Activated B cell treated with CpG ODN at 0.5 μM for 24 hours (primary cell): ENCODE measurements around the gene UQCC2. TPM values are rescaled to one million over a fixed set of nuclear protein-coding genes. Genes with fewer than 3 reads are reported as not detected.

Experiments
- ATAC-seq: fragments of 200-7000 bp; cut with Tn5 transposase; one replicate; pipeline ENCODE4 v1.10.0; 2021; ENCODE audit warnings: low read depth, mild to moderate bottlenecking, moderate library complexity
- CTCF ChIA-PET: fragments of 350-600 bp; sonication (Branson Sonifier 250); formaldehyde crosslinking; loops from one replicate; lab custom pipeline; 2021; ENCODE audit warnings: antibody characterized with exemption; lab: Charles Lee
- POLR2A ChIA-PET: fragments of 350-600 bp; sonication (Branson Sonifier 250); formaldehyde crosslinking; loops from one replicate; lab custom pipeline; 2021; ENCODE audit warnings: antibody characterized with exemption; lab: Charles Lee
- DNase-seq: peaks from one replicate; pipeline ENCODE4 v3.0.0; 2022
- H3K27ac Mint-ChIP-seq: one replicate; pipeline ENCODE4 v1.8.0; 2020; ENCODE audit warnings: mixed read lengths
- H3K27me3 Mint-ChIP-seq: one replicate; pipeline ENCODE4 v1.8.0; 2021; ENCODE audit warnings: mixed read lengths
- H3K36me3 Mint-ChIP-seq: one replicate; pipeline ENCODE4 v1.8.0; 2021; ENCODE audit warnings: low read depth, mixed read lengths
- H3K4me1 Mint-ChIP-seq: one replicate; pipeline ENCODE4 v1.8.0; 2021; ENCODE audit warnings: mixed read lengths
- H3K4me3 Mint-ChIP-seq: one replicate; pipeline ENCODE4 v1.8.0; 2020; ENCODE audit warnings: mild to moderate bottlenecking, mixed read lengths
- H3K9me3 Mint-ChIP-seq: one replicate; pipeline ENCODE4 v1.8.0; 2020; ENCODE audit warnings: mixed read lengths
- CTCF ChIP-seq: fragments of 200-600 bp; IDR thresholded peaks from one replicate; pipeline ENCODE4 v1.8.0; 2022; ENCODE audit warnings: antibody characterized with exemption, mild to moderate bottlenecking
- intact Hi-C: fragments of 100-400 bp; cut with micrococcal nuclease; formaldehyde crosslinking; loops from one replicate; pipeline ENCODE4 v1.15.1; 2024
- total RNA-seq: library from RNA; stranded (reverse); gene quantifications from 2 replicates; pipeline ENCODE4 v1.2.3, GENCODE V29; 2022

UQCC2 gene
- total RNA-seq, 1 donor from 2014 or later: 26.2 TPM

- Mint-ChIP-seq H3K36me3 (no peaks in the 10 kb centered on the region), H3K4me3 (no peak overlapping the region), H3K27me3 (peaks cover 11% of the 10 kb centered on the region), H3K4me1 (peaks cover 7% of the 10 kb centered on the region), H3K9me3 (no peaks in the 10 kb centered on the region), H3K27ac (no peak overlapping the region)
- intact Hi-C loops: no loop called here
- DNase-seq (no peak), ATAC-seq (no peak)
- CTCF ChIA-PET: no interaction called here
- TF ChIP-seq CTCF: no peak
- POLR2A ChIA-PET: no interaction called here
Measured at GRCh38 chr6:33751771-33752645, 40.5 kb upstream of the UQCC2 start.

GRCh38 chr6:33750244-33750991 lies 38.9 kb upstream of the UQCC2 start:
- H3K4me3 Mint-ChIP-seq: no peak overlapping the region
- ATAC-seq: no peak
- H3K4me1 Mint-ChIP-seq: peaks cover 7% of the 10 kb centered on the region
- peaks cover 9% of the 10 kb centered on the region for H3K27me3 Mint-ChIP-seq
- ChIA-PET POLR2A (interaction anchor here (1.2 kb wide), 1 partner anchor 39 kb away, joined by 4 read pairs; the partner anchor contains the start of gene UQCC2), CTCF (interaction anchor here (1.3 kb wide), 1 partner anchor 21 kb away, joined by 3 read pairs; no protein-coding TSS in a partner anchor)
- TF ChIP-seq CTCF: no peak
- H3K36me3 Mint-ChIP-seq: no peaks in the 10 kb centered on the region
- H3K9me3 Mint-ChIP-seq: no peaks in the 10 kb centered on the region
- H3K27ac Mint-ChIP-seq: no peak overlapping the region
- intact Hi-C loops: no loop called here
- no peak for DNase-seq

GRCh38 chr6:33749401-33749800 lies 37.9 kb upstream of the UQCC2 start:
- ChIA-PET CTCF (no interaction called here), POLR2A (interaction anchor here (1.2 kb wide), 1 partner anchor 38 kb away, joined by 4 read pairs; the partner anchor contains the start of gene UQCC2)
- no peak for TF ChIP-seq CTCF
- ATAC-seq: no peak
- intact Hi-C loops: no loop called here
- no peak overlapping the region for H3K4me3 Mint-ChIP-seq
- no peak for DNase-seq
- H3K27ac Mint-ChIP-seq: no peak overlapping the region
- no peaks in the 10 kb centered on the region for H3K9me3 Mint-ChIP-seq
- H3K27me3 Mint-ChIP-seq: peaks cover 10% of the 10 kb centered on the region
- no peaks in the 10 kb centered on the region for H3K4me1 Mint-ChIP-seq
- H3K36me3 Mint-ChIP-seq: no peaks in the 10 kb centered on the region

DNA sequence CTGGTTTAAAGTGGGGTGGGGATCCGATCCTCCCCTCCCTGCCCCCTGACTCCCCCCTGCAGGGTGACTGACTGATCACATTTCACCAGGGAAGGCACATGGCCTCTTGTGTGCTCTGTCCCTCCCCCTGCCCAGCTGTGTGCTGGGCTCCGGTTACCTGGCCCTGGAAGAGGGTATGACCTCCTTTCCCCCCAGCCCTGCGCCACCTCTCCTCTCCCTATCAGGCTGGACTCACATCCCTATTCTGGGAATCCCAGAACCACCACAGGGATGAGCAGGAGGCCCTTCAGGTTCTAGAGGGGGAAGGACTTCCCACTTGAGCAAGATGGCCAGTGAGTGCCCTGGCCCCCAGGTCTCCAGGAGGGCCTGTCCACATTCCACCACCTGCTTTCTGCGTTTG lies 37.3 kb upstream of the UQCC2 start:
- Mint-ChIP-seq H3K9me3 (no peaks in the 10 kb centered on the region), H3K27me3 (peaks cover 13% of the 10 kb centered on the region), H3K4me3 (no peak overlapping the region), H3K4me1 (peaks cover 2% of the 10 kb centered on the region), H3K36me3 (no peaks in the 10 kb centered on the region), H3K27ac (no peak overlapping the region)
- ATAC-seq (no peak), DNase-seq (no peak)
- ChIA-PET CTCF (no interaction called here), POLR2A (no interaction called here)
- no peak for TF ChIP-seq CTCF
- intact Hi-C loops: no loop called here

DNA sequence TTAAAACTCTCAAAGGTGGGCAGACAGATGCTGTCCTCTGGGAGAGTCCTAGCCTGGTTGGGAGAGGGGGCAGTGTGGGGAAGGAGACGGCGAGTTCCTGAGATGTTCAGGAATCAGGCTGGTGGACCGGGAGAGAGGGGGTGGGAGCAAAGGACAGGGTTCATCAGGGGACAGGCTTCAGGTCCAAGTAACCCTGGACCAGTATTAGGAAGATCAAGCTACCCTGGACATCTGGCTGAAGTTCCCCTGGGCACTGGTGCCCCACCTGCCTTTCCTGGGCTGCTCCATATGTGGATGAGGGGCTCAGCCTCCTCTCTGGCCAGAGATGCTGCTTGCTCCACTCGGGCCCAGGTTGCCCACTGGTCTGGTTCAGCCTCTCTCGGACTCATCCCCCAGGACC lies 36.3 kb upstream of the UQCC2 start:
- Mint-ChIP-seq H3K9me3 (no peaks in the 10 kb centered on the region), H3K4me1 (peaks cover 2% of the 10 kb centered on the region), H3K4me3 (no peak overlapping the region), H3K27ac (no peak overlapping the region), H3K36me3 (no peaks in the 10 kb centered on the region), H3K27me3 (peaks cover 14% of the 10 kb centered on the region)
- intact Hi-C loops: no loop called here
- DNase-seq (no peak), ATAC-seq (no peak)
- ChIA-PET POLR2A (interaction anchor here (0.6 kb wide), 2 partner anchors 153 to 1271 kb away, joined by 4 read pairs; no protein-coding TSS in a partner anchor), CTCF (no interaction called here)
- TF ChIP-seq CTCF: no peak
